DOHH2 (cell line): ENCODE measurements around the gene MYO1D.

ENCODE experiments used
- CTCF ChIP-seq: fragments of 200-600 bp; sonication (generic); IDR thresholded peaks from one replicate; pipeline ENCODE4 v1.5.1; 2014; ENCODE audit warnings: antibody characterized with exemption, mild to moderate bottlenecking, low read depth, low read length; ENCODE audit not compliant: poor library complexity, severe bottlenecking
- EZH2phosphoT487 ChIP-seq: fragments of 200-600 bp; sonication (generic); IDR thresholded peaks from 2 replicates; pipeline ENCODE4 v1.6.1; 2017; ENCODE audit warnings: borderline replicate concordance, mild to moderate bottlenecking, antibody characterized with exemption, low read length, moderate library complexity, mixed read lengths

GRCh38 chr17:32780721-32781120 is 96.2 kb downstream of the MYO1D start:
- TF ChIP-seq CTCF (no peak), EZH2phosphoT487 (no peak)
